CD4-positive, alpha-beta T cell (primary cell): Measurements from ENCODE around the gene MAPKAP1. TPM values are rescaled to one million over a fixed set of nuclear protein-coding genes. Genes with fewer than 3 reads are reported as not detected.

ENCODE experiments used
- ATAC-seq: fragments of 200-7000 bp; cut with Tn5 transposase; one replicate; pipeline ENCODE4 v1.10.0; 2022; ENCODE audit warnings: mild to moderate bottlenecking; ENCODE audit not compliant: poor library complexity
- CTCF ChIA-PET: fragments of 350-600 bp; sonication (Branson Sonifier 250); formaldehyde crosslinking; loops from one replicate; lab custom pipeline; 2021; ENCODE audit warnings: antibody characterized with exemption, inconsistent platforms; lab: Charles Lee
- POLR2A ChIA-PET: fragments of 350-600 bp; sonication (Branson Sonifier 250); formaldehyde crosslinking; loops from one replicate; lab custom pipeline; 2021; ENCODE audit warnings: antibody characterized with exemption, inconsistent platforms; lab: Charles Lee
- DNase-seq, 14 experiments: peaks; one replicate each; pipeline ENCODE4 v3.0.0-alpha.2; 2013 to 2020; ENCODE audit warnings: mixed read lengths in 2 of 14
- H3K27ac ChIP-seq, 2 donors: one replicate each; pipeline versions ENCODE4 v1.5.1 to v1.7.0; 2013; ENCODE audit warnings: low read length in 2 of 2, low read depth in 1 of 2, mild to moderate bottlenecking in 1 of 2
- H3K27me3 ChIP-seq, 2 experiments: 1 replicate in 1 of 2; 2 replicates in 1 of 2; pipeline versions ENCODE4 v1.6.1 to v1.7.0; 2013; ENCODE audit warnings: low read length in 2 of 2, control low read depth in 1 of 2, mild to moderate bottlenecking in 1 of 2, moderate library complexity in 1 of 2; ENCODE audit not compliant: insufficient read depth in 2 of 2, control insufficient read depth in 1 of 2
- H3K36me3 ChIP-seq: one replicate; pipeline ENCODE4 v1.6.1; 2013; ENCODE audit warnings: low read length, control low read depth; ENCODE audit not compliant: insufficient read depth
- H3K4me1 ChIP-seq: one replicate; pipeline ENCODE4 v1.6.1; 2013; ENCODE audit warnings: low read length, control low read depth; ENCODE audit not compliant: insufficient read depth
- H3K4me3 ChIP-seq: one replicate; pipeline ENCODE4 v1.5.1; 2013; ENCODE audit warnings: mild to moderate bottlenecking, low read length, moderate library complexity
- H3K9me3 ChIP-seq, 2 experiments: 1 replicate in 1 of 2; 2 replicates in 1 of 2; pipeline versions ENCODE4 v1.6.1 to v1.7.0; 2013; ENCODE audit warnings: low read length in 2 of 2, mild to moderate bottlenecking in 2 of 2, control low read depth in 1 of 2, moderate library complexity in 1 of 2; ENCODE audit not compliant: control insufficient read depth in 1 of 2, insufficient read depth in 1 of 2
- H3K27ac Mint-ChIP-seq: one replicate; pipeline ENCODE4 v1.8.0; 2020; ENCODE audit warnings: mixed read lengths
- H3K27me3 Mint-ChIP-seq: one replicate; pipeline ENCODE4 v1.8.0; 2021; ENCODE audit warnings: mixed read lengths
- H3K36me3 Mint-ChIP-seq: one replicate; pipeline ENCODE4 v1.8.0; 2021; ENCODE audit warnings: low read depth, mixed read lengths
- H3K4me1 Mint-ChIP-seq: one replicate; pipeline ENCODE4 v1.8.0; 2021; ENCODE audit warnings: low read depth, mixed read lengths
- H3K4me3 Mint-ChIP-seq: one replicate; pipeline ENCODE4 v1.8.0; 2020; ENCODE audit warnings: mild to moderate bottlenecking, mixed read lengths
- H3K9me3 Mint-ChIP-seq: one replicate; pipeline ENCODE4 v1.8.0; 2020; ENCODE audit warnings: mixed read lengths
- CTCF ChIP-seq: fragments of 200-600 bp; IDR thresholded peaks from one replicate; pipeline ENCODE4 v1.8.0; 2022; ENCODE audit warnings: antibody characterized with exemption, mild to moderate bottlenecking
- intact Hi-C, 2 experiments: fragments of 100-400 bp; cut with DNase I in 1 of 2; cut with micrococcal nuclease in 1 of 2; formaldehyde crosslinking; loops; one replicate each; pipeline versions ENCODE4 v1.15.1 to v1.9.0; 2023 to 2025; cut with DNase I, micrococcal nuclease
- total RNA-seq, 174 experiments: library from RNA in 2 of 174; stranded (reverse) in 2 of 174; gene quantifications; one replicate each; pipeline ENCODE4 v1.2.3 and lab custom pipeline; 2021 to 2026

Gene MAPKAP1
- total RNA-seq, 2 experiments from 2014 or later, result 40.3 to 44.9 TPM

GRCh38 chr9:125444956-125445506, 262.0 kb downstream of the MAPKAP1 start:
- no peak overlapping the region for H3K4me3 Mint-ChIP-seq
- intact Hi-C loops, result no loop called here
- H3K4me1 ChIP-seq, result no peaks in the 10 kb centered on the region
- no peaks in the 10 kb centered on the region for H3K4me1 Mint-ChIP-seq
- H3K27me3 ChIP-seq, result no peaks in the 10 kb centered on the region
- H3K27ac Mint-ChIP-seq, result no peak overlapping the region
- H3K36me3 ChIP-seq, result peaks cover 30% of the 10 kb centered on the region
- no peaks in the 10 kb centered on the region for H3K9me3 ChIP-seq
- no peak for DNase-seq
- no peak overlapping the region for H3K27ac ChIP-seq
- POLR2A ChIA-PET, result no interaction called here
- no peak for ATAC-seq
- H3K36me3 Mint-ChIP-seq, result peaks cover 61% of the 10 kb centered on the region
- H3K27me3 Mint-ChIP-seq, result no peaks in the 10 kb centered on the region
- TF ChIP-seq CTCF, result no peak
- CTCF ChIA-PET, result no interaction called here
- H3K9me3 Mint-ChIP-seq, result no peaks in the 10 kb centered on the region
- H3K4me3 ChIP-seq, result no peak overlapping the region

GRCh38 chr9:125444166-125444565, 262.8 kb downstream of the MAPKAP1 start:
- peaks cover 69% of the 10 kb centered on the region for H3K36me3 Mint-ChIP-seq
- Histone ChIP-seq H3K4me3 (no peak overlapping the region), H3K27me3 (no peaks in the 10 kb centered on the region), H3K27ac (no peak overlapping the region), H3K4me1 (no peaks in the 10 kb centered on the region), H3K9me3 (no peaks in the 10 kb centered on the region), H3K36me3 (peaks cover 38% of the 10 kb centered on the region)
- no peaks in the 10 kb centered on the region for H3K9me3 Mint-ChIP-seq
- ATAC-seq (no peak), DNase-seq (no peak)
- no peak overlapping the region for H3K4me3 Mint-ChIP-seq
- H3K27ac Mint-ChIP-seq, result no peak overlapping the region
- no peaks in the 10 kb centered on the region for H3K4me1 Mint-ChIP-seq
- ChIA-PET POLR2A (no interaction called here), CTCF (no interaction called here)
- TF ChIP-seq CTCF, result no peak
- H3K27me3 Mint-ChIP-seq, result no peaks in the 10 kb centered on the region
- intact Hi-C loops, result no loop called here

- no peak for TF ChIP-seq CTCF
- no peaks in the 10 kb centered on the region for H3K4me1 ChIP-seq
- H3K27me3 ChIP-seq, result no peaks in the 10 kb centered on the region
- Mint-ChIP-seq H3K9me3 (no peaks in the 10 kb centered on the region), H3K27me3 (no peaks in the 10 kb centered on the region), H3K36me3 (peaks cover 69% of the 10 kb centered on the region), H3K27ac (no peak overlapping the region), H3K4me1 (no peaks in the 10 kb centered on the region), H3K4me3 (no peak overlapping the region)
- peaks cover 41% of the 10 kb centered on the region for H3K36me3 ChIP-seq
- ATAC-seq (no peak), DNase-seq (no peak)
- H3K4me3 ChIP-seq, result no peak overlapping the region
- no peaks in the 10 kb centered on the region for H3K9me3 ChIP-seq
- ChIA-PET CTCF (no interaction called here), POLR2A (no interaction called here)
- H3K27ac ChIP-seq, result no peak overlapping the region
- intact Hi-C loops, result no loop called here
These were observed 263.6 kb downstream of the MAPKAP1 start for GRCh38 chr9:125443367-125443766.
